IPS DF 6.9 (cell line): ENCODE data around the gene PLXNA2.

ENCODE experiments used
- DNase-seq: peaks from one replicate; pipeline ENCODE4 v3.0.0-alpha.2; 2013; ENCODE audit warnings: low read depth, low spot score
- H3K27ac ChIP-seq: one replicate; pipeline ENCODE4 v1.5.1; 2013; ENCODE audit warnings: low read length, control low read depth
- H3K27me3 ChIP-seq: 2 replicates; pipeline ENCODE4 v1.6.1; 2013; ENCODE audit warnings: mild to moderate bottlenecking, low read length; ENCODE audit not compliant: control insufficient read depth, insufficient read depth
- H3K36me3 ChIP-seq: 2 replicates; pipeline ENCODE4 v1.6.1; 2013; ENCODE audit warnings: low read length; ENCODE audit not compliant: control insufficient read depth, insufficient read depth
- H3K4me1 ChIP-seq: 2 replicates; pipeline ENCODE4 v1.6.1; 2013; ENCODE audit warnings: low read length; ENCODE audit not compliant: control insufficient read depth, insufficient read depth
- H3K4me3 ChIP-seq: 2 replicates; pipeline ENCODE4 v1.5.1; 2013; ENCODE audit warnings: mild to moderate bottlenecking, low read length
- H3K9me3 ChIP-seq: 2 replicates; pipeline ENCODE4 v1.6.1; 2013; ENCODE audit warnings: low read length, inconsistent platforms; ENCODE audit not compliant: control insufficient read depth, insufficient read depth
- WGBS: extraction: QIAGEN DNeasy Blood & Tissue Kit; methylation state at CpG from one replicate; pipeline ENCODE4 v1.1.7; 2013; ENCODE audit warnings: mixed read lengths, missing lambda C conversion rate; ENCODE audit not compliant: insufficient read length, insufficient coverage; 5-methylcytosine and 5-hydroxymethylcytosine counted together

PLXNA2 gene

GRCh38 chr1:208061632-208062031, 182.6 kb downstream of the PLXNA2 start:
- Histone ChIP-seq H3K9me3 (no peaks in the 10 kb centered on the region), H3K36me3 (no peaks in the 10 kb centered on the region), H3K27ac (no peak overlapping the region), H3K4me3 (no peak overlapping the region), H3K4me1 (peaks cover 1% of the 10 kb centered on the region; the same call in 1 of the 2 replicates), H3K27me3 (no peaks in the 10 kb centered on the region)
- DNase-seq, result no peak
- no CpG with 5 or more reads among the region's 3 CpGs for WGBS

- Histone ChIP-seq H3K4me3 (no peak overlapping the region), H3K27me3 (no peaks in the 10 kb centered on the region), H3K4me1 (peaks cover 1% of the 10 kb centered on the region; the same call in 1 of the 2 replicates), H3K9me3 (no peaks in the 10 kb centered on the region), H3K27ac (no peak overlapping the region), H3K36me3 (no peaks in the 10 kb centered on the region)
- DNase-seq, result no peak
- WGBS, result no CpG with 5 or more reads among the region's 4 CpGs
Observed at GRCh38 chr1:208061118-208061517, 183.1 kb downstream of the PLXNA2 start.

- H3K4me3 ChIP-seq, result no peak overlapping the region
- H3K27ac ChIP-seq, result no peak overlapping the region
- H3K27me3 ChIP-seq, result no peaks in the 10 kb centered on the region
- H3K36me3 ChIP-seq, result no peaks in the 10 kb centered on the region
- H3K4me1 ChIP-seq, result peaks cover 1% of the 10 kb centered on the region; the same call in 1 of the 2 replicates
- no peaks in the 10 kb centered on the region for H3K9me3 ChIP-seq
- no CpG with 5 or more reads among the region's 17 CpGs for WGBS
- no peak for DNase-seq
Observed at GRCh38 chr1:208060215-208060869, 183.8 kb downstream of the PLXNA2 start.

GRCh38 chr1:208059409-208060001, 184.7 kb downstream of the PLXNA2 start:
- no CpG with 5 or more reads among the region's 6 CpGs for WGBS
- Histone ChIP-seq H3K9me3 (no peaks in the 10 kb centered on the region), H3K4me1 (peaks cover 1% of the 10 kb centered on the region; the same call in 1 of the 2 replicates), H3K27ac (no peak overlapping the region), H3K4me3 (no peak overlapping the region), H3K27me3 (no peaks in the 10 kb centered on the region), H3K36me3 (no peaks in the 10 kb centered on the region)
- DNase-seq, result no peak

DNA sequence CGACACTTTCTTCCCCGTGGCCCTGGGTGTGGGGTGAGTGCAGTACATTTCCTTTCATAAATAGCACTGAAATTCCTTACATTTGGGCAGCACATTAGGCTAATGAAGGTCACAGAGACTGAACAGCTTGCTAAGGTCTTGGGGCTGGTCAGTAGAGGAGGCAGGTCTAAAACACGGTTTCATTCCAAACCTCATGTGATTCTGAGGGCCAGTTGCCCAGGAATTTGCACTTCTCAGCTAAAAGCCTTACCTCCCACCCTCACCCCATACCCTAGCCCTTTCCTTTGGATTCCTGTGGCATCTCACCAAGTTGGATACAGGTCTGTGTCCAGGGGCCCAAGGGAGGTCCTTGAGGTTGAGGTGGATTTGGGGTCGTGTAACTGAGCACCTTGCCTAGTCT, 185.4 kb downstream of the PLXNA2 start:
- H3K4me3 ChIP-seq, result no peak overlapping the region
- H3K27me3 ChIP-seq, result no peaks in the 10 kb centered on the region
- no peak for DNase-seq
- no peaks in the 10 kb centered on the region for H3K36me3 ChIP-seq
- WGBS, result no CpG with 5 or more reads among the region's 4 CpGs
- no peaks in the 10 kb centered on the region for H3K9me3 ChIP-seq
- peaks cover 1% of the 10 kb centered on the region; the same call in 1 of the 2 replicates for H3K4me1 ChIP-seq
- H3K27ac ChIP-seq, result no peak overlapping the region

DNA sequence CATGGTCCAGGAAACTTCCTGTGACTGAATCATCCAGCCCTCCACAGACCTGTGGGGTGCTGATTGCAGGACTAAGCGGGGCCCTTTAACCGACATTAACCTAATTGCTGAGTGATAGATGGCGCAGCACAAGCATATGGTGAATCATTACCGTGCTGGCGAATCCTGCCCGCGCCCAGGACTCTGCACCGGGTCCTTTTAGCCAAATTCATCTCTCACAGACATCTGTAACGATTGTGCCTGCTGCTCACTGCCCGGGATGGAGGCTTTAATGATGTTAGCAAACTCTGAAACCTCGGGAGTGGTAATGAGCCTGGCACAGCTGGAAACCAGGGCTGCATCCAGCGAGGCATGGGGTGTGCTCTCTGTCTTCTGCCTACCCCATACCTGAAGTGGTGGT, 185.9 kb downstream of the PLXNA2 start:
- WGBS, result no CpG with 5 or more reads among the region's 12 CpGs
- H3K4me1 ChIP-seq, result peaks cover 1% of the 10 kb centered on the region; the same call in 1 of the 2 replicates

DNA sequence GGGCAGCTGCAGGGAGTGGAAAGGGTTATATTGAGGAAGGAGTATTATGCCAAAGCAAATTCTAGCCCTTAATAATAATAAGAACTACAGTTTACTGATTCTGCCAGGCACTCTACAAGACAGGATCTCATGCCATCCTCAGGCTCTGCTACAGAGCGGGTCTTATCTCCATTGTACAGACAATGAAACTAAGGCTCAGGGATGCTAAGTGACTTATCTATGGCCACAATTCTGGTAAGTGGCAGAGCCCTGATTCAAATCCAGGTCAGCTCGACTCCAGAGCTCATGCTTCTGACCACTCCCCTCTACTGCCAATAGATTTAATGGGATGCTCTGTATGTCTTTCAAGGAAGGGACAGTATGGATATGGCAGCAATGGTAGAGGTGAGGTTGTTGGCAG, 187.1 kb downstream of the PLXNA2 start:
- H3K27me3 ChIP-seq, result no peaks in the 10 kb centered on the region
- H3K27ac ChIP-seq, result no peak overlapping the region
- WGBS, result no CpG with 5 or more reads among the region's 2 CpGs
- H3K36me3 ChIP-seq, result no peaks in the 10 kb centered on the region
- H3K4me1 ChIP-seq, result peaks cover 1% of the 10 kb centered on the region; the same call in 1 of the 2 replicates
- H3K4me3 ChIP-seq, result no peak overlapping the region
- H3K9me3 ChIP-seq, result no peaks in the 10 kb centered on the region
- no peak for DNase-seq

More for the DNA sequence above, 185.9 kb downstream of the PLXNA2 start:
- Histone ChIP-seq H3K4me3 (no peak overlapping the region), H3K9me3 (no peaks in the 10 kb centered on the region), H3K27ac (no peak overlapping the region), H3K27me3 (no peaks in the 10 kb centered on the region), H3K36me3 (no peaks in the 10 kb centered on the region)
- DNase-seq, result no peak

GRCh38 chr1:208055535-208055934, 188.6 kb downstream of the PLXNA2 start:
- H3K4me1 ChIP-seq, result peaks cover under 1% of the 10 kb centered on the region; the same call in 1 of the 2 replicates

DNA sequence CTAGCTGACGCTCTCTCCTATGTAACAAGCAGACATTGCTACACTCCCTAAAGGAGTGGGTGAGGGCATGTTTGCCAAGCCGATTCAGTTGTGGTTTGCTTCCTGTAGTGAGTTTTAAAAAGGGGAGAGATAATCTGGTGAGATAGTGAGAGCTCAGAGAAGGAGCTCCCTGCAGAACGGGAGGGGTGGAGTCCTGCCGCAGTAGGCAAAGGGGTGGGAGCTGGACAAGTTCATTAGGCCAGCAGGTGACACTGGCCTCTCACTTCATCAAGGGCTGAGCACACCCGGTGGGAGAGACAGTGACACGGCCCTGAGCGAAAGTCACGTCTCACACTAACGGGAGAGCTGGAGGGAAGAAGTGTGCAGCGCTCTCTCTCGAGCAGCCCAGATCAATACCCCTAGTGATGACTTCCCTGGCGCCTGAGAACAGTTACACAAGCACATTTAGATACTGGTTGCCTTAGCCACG, 189.2 kb downstream of the PLXNA2 start:
- no CpG with 5 or more reads among the region's 13 CpGs for WGBS
- no peaks in the 10 kb centered on the region for H3K27me3 ChIP-seq
- no peak overlapping the region for H3K4me3 ChIP-seq
- no peaks in the 10 kb centered on the region for H3K36me3 ChIP-seq
- no peaks in the 10 kb centered on the region for H3K4me1 ChIP-seq
- no peaks in the 10 kb centered on the region for H3K9me3 ChIP-seq
- H3K27ac ChIP-seq, result no peak overlapping the region
- DNase-seq, result no peak

More at GRCh38 chr1:208055535-208055934, 188.6 kb downstream of the PLXNA2 start:
- no peak for DNase-seq
- no peak overlapping the region for H3K27ac ChIP-seq
- 100% methylated on average over 1 of the region's 11 CpGs for whole genome bisulfite sequencing
- no peaks in the 10 kb centered on the region for H3K9me3 ChIP-seq
- no peaks in the 10 kb centered on the region for H3K36me3 ChIP-seq
- H3K4me3 ChIP-seq, result no peak overlapping the region
- no peaks in the 10 kb centered on the region for H3K27me3 ChIP-seq

- Histone ChIP-seq H3K36me3 (no peaks in the 10 kb centered on the region), H3K4me1 (no peaks in the 10 kb centered on the region), H3K27me3 (no peaks in the 10 kb centered on the region), H3K27ac (no peak overlapping the region), H3K9me3 (no peaks in the 10 kb centered on the region), H3K4me3 (no peak overlapping the region)
- no peak for DNase-seq
- no CpG with 5 or more reads among the region's 6 CpGs for WGBS
Observed at GRCh38 chr1:208054485-208054884, 189.7 kb downstream of the PLXNA2 start.
